ENCODE data around the gene STBD1.
"Not testable (repeated sequence)": the region's sequence is repeated elsewhere in the genome, so short reads cannot be mapped to it uniquely, and the experiment has no call there.

The STBD1 gene

DNA sequence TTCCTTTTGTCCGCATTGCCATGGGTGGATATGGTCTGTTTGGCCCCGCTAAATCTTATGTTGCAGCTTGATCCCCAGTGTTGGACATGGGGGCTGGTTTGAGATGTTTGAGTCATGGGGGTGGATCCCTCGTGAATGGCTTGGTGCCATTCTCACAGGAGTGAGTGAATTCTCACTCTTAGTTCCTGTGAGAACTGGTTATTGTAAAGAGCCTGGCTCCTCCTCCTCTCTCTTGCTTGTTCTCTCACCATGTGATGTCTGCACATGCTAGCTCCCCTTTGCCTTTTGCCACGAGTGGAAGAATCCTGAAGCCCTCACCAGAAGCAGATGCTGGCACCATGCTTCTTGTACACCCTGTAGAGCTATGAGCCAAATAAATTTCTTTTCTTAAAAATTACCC, 22.6 kb upstream of the STBD1 start:
- no peak for DNase-seq (ENCODE audit: low read depth in 2 of 2)

DNA sequence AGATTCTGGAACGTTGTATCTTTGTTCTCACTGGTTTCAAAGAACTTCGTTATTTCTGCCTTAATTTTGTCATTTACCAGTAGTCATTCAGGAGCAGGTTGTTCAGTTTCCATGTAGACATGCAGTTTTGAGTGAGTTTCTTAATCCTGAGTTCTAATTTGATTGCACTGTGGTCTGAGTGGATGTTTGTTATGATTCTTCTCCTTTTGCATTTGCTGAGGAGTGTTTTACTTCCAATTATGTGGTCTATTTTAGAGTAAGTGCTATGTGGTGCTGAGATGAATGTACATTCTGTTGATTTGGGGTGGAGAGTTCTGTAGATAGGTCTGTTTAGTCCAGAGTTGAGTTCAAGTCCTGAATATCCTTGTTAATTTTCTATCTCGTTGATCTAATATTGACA, 18.7 kb upstream of the STBD1 start:
- not testable (repeated sequence) for DNase-seq (ENCODE audit: low read depth in 2 of 2)

- DNase-seq (ENCODE audit: low read depth in 2 of 2): no peak
Measured at GRCh38 chr4:76292730-76293129, 13.8 kb upstream of the STBD1 start.

DNA sequence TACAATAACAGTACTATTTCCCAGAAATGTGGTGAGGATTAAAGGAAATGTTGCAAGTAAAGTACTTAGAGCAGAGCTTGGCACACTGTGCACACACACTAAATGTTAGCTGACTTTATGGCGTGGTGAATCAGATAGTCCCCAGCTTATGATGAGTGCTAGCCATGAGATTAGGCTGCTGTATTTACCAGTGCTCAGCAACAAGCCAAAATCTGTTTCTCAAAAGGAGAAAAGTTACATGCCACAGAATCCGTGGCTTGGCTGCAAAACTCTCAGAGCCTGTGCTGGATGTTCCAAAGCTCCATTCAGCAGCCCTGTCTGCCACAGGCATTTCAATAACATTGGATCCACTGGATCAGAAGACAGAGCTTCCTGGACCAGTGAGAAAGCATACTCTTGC, 12.8 kb upstream of the STBD1 start:
- DNase-seq (ENCODE audit: low read depth in 2 of 2): no peak

DNA sequence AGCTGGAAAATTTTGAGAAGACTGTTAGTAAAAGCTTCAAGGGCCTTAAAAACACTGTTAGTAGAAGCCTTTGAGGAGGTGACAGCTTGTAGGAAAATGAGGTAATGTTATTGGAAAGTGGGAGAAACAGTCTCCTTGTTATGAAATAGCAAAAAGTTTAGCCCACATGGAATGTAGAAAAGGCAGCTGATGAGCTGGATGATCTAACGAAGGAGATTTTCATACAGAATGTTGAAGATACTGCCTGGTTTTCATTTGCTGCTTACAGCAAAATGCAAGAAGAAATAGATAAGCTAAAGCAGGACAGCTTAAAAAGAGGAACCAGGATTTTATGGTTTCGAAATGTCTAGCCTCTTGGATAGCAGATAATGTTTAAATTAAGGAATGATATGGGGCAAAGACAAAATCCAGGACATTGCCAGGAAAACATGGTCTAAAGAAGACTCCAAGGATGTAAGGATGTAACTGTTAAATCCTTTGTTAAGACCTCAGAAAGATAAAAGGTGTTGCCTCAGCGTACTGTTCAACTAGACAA, 10.2 kb upstream of the STBD1 start:
- DNase-seq (ENCODE audit: low read depth in 2 of 2): no peak

GRCh38 chr4:76298227-76298626, 8.3 kb upstream of the STBD1 start:
- no peak for DNase-seq (ENCODE audit: low read depth in 2 of 2)

GRCh38 chr4:76300012-76300411, 6.5 kb upstream of the STBD1 start:
- no peak for DNase-seq (ENCODE audit: low read depth in 2 of 2)

- DNase-seq (ENCODE audit: low read depth in 2 of 2): no peak
Measured at GRCh38 chr4:76301068-76301774, 5.3 kb upstream of the STBD1 start.

DNA sequence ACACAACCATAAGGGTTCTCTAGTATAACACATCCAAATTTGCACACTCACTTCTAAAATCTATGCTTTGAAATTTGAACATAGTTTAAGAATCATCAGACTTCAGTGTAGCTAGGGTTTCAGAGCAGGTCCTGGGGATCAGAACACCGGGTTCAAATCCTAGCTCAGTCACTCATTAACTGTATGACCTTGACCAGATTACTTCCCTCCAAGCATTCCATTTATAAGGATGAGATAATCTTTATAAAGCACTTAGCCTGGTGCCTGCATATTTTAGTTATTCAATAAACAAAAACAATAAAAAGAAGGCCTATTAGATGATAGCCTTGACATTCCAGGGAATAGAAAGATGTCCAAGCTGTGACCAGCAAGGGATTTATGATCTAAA, 4.8 kb upstream of the STBD1 start:
- DNase-seq (ENCODE audit: low read depth in 2 of 2): no peak

DNA sequence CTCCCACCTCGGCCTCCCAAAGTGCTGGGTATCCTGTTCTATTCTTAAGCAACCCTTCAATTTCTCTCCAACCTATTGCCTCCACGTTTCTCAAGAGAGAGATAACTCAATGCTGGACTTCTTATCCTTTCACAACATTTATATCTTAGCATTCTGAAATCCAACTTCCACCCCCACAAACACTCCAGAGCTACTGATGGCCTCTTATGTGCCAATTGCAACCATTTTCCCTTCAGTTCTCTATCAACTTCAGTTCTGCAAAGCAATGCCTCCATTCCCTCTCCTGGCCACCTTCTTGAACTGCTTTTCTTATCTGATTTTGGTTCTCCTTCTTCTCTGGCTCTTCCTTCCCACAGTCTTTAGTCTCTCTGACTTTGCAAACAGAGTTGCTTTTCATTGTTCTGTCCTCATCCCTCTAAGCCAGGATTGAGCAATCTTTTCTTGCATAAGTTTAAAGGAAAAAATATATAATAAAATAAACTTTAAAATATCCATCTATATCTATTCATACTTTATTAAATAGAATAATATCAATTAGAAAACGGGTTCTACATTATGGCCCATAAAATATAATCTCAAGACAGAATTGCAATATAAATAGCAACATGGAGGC, 3.6 kb upstream of the STBD1 start:
- DNase-seq (ENCODE audit: low read depth in 2 of 2): no peak

- DNase-seq (ENCODE audit: low read depth in 2 of 2): no peak
Measured at GRCh38 chr4:76305033-76305687, 1.4 kb upstream of the STBD1 start.

DNA sequence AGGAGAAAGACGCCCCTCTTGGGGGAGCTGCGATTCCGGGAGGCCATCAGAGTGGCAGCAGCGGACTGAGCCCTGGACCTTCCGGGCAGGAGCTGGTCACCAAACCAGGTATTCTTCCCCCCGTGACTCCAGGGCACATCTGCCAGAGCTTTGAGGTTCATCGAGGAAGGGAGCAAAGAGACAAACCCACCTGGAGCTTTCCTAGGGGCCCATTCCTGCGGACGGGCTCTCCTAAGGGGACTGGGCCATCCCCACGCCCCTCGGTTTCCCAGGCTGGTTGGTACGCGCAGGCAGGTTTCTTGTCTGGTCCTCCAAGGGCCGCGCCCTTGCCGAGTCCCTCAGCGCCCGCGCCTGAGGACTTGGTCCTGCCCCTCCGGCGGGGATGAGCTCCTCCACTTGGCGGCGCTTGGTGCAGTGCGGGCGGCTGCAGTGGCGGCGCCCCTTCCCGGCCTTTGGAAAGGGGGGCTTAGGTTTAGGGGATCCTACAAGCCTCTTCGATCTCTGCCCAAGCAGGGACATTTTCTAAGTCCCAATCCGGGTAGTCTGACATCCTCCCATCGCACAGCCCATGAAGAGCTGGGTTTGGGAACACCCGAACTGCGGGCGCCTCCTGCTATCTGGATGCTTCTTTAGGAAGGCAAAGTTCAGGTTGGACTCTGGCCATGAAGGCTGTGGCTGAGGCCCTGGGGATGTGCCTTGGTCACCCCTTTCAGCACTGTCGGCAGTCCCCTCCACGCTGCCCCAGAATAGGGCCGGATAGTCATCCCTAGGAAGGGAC, 538 bp downstream of the STBD1 start:
- DNase-seq (ENCODE audit: low read depth in 2 of 2): no peak

DNA sequence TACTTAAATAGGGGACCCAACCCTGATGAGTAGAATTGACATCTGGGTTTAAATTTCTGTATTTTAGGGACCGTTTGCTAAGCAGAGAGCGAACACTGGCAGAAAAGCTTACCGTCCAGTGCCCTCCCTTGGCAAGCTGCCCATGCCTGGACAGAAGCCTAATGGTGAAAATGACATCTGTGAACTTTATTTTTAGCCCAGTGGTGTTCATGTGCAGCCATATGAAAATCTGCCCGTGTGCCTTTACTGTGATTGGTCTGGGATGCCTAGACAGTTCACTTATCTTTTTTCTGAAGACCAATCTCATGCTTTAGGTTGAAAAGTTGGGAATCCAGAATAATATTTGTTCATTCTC, 1.1 kb downstream of the STBD1 start:
- no peak for DNase-seq (ENCODE audit: low read depth in 2 of 2)

- DNase-seq (ENCODE audit: low read depth in 2 of 2): no peak
Measured at GRCh38 chr4:76308548-76308947, 2.0 kb downstream of the STBD1 start.

- no peak for DNase-seq (ENCODE audit: low read depth in 2 of 2)
Measured at GRCh38 chr4:76309939-76310550, 3.5 kb downstream of the STBD1 start.

GRCh38 chr4:76310683-76311082, 4.2 kb downstream of the STBD1 start:
- DNase-seq (ENCODE audit: low read depth in 2 of 2): no peak

DNA sequence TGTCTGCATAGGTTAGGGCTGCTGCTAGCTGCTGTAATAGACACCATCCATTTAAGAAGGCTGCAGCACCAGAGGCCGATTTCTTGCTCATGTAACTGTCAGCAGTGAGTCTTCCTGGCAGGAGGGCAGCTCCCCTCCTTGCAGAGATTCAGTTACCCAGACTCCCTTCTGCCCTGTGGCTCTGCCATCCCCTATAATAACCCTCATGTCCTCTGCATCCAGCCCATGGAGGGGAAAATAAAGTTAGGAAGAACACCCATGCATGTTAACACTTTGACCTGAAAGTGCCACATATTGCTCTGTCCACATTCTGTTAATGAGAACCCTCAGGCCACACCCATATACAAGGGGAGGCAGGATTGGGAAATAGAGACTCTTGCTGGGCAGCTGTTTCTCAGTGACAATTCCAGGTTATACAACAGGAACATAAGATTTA, 5.4 kb downstream of the STBD1 start:
- DNase-seq (ENCODE audit: low read depth in 2 of 2): no peak

- DNase-seq (ENCODE audit: low read depth in 2 of 2): no peak
Measured at GRCh38 chr4:76312457-76312856, 5.9 kb downstream of the STBD1 start.

- no peak for DNase-seq (ENCODE audit: low read depth in 2 of 2)
Measured at GRCh38 chr4:76313547-76313946, 7.0 kb downstream of the STBD1 start.

DNA sequence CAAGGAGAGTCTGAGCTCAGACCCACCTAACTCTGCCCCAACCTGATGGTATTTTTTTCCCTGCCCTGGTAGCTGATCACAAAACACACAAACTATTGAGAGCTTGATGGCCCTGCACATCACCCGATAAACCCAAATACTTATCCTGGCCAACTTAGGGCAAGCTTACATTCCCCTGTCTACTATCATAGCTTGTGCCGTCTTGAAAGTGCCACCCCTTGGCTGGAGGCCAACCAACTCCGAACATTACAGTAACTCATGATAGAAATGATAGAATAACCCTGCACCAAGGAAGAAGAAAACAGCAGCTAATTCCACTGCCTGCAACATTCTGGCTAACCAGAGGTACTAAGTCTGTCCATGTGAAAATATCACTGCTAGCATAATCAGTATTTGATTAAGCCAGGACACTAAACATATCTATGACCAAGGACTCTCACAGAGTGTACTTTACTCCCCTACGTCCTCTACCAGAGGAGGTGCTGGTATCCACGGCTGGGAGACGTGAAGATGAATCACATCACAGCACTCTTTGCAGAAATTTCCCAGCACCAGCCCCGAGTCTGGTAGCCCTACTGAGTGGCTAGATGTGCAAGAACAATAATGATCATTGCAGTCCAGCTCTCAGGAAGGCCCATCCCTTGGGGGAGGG, 8.9 kb downstream of the STBD1 start:
- DNase-seq (ENCODE audit: low read depth in 2 of 2): no peak

DNA sequence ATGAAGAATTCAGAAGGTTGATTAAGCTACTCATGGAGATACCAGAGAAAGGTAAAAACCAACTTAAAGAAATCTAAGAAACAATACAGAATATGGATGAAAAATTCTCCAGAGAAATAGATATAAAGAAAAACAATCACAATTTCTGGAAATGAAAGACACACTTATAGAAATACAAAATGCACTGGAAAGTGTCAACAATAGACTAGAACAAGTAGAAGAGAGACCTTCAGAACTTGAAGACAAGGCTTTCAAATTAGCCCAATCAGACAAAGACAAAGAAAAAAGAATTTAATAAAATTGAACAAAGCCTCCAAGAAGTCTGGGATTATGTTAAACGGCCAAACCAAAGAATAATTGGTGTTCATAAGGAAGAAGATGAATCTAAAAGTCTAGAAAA, 9.6 kb downstream of the STBD1 start:
- no peak for DNase-seq (ENCODE audit: low read depth in 2 of 2)
